Activated CD4-positive, alpha-beta T cell treated with anti-CD3 and anti-CD28 coated beads, Interleukin-2, amount 50 U/mL, for 4 hours (primary cell): Measurements from ENCODE around the gene CERT1.

Source experiments
- DNase-seq, 2 experiments: peaks; one replicate each; pipeline ENCODE4 v3.0.0-alpha.2; 2020

CERT1 gene

GRCh38 chr5:75389430-75389829 lies 122.0 kb downstream of the CERT1 start:
- no peak for DNase-seq

DNA sequence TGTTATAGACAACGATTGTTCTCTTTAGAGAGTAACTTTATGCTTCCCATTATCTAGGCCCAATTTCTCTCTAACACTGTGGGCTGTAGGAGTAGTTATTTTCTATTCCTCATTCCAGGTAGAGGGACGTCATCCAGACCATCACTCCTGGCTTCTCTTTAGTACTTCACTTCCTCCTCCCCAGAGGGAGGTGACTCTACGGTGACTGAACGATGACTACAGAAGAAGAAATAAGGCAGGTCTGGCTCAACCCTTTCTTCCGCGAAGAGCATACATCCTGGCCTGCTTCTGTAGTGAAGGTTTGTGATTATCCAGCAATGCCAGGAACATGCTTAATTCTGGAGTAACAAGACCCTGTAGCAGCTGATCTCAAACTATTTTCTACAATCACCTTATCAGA lies 123.6 kb downstream of the CERT1 start:
- DNase-seq = no peak

DNA sequence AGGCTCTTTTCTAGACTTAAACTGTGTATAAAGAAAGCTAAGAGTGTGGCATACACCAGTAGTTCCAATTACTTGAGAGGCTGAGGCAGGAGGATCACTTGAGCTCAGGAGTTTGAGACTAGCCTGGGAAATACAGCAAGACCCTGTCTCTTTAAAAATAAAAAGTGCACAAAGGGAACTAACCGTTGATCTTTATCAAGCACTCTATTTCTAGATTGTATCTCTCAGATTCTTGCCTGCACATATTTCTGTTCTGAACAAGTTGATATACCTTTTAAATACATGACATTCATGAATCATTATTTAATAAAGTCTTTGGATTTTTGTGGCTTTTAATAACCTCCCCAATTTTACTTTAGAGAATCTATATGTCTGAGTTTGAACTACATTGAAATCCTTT lies 127.2 kb downstream of the CERT1 start:
- DNase-seq = no peak

GRCh38 chr5:75381456-75381855 lies 130.0 kb downstream of the CERT1 start:
- DNase-seq = no peak

DNA sequence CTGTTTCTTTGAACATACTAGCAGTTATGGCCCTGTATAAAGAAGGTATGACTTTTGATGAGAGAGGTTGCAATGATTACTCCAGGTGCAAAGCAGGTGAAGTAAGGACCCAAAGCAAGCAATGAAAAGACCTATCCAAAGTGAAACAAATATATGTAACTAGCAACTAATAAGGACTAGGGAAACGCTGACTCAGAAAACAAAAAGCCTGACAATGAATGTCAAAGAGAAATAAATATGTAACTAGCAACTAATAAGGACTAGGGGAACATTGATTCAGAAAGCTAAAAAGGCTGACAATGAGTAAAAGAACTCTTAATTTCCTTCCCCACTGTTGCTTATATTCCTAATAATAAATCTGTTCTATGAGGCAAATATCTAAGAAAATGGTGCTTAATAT lies 131.3 kb downstream of the CERT1 start:
- DNase-seq = no peak

- DNase-seq = no peak
Observed at GRCh38 chr5:75375414-75375813, 136.0 kb downstream of the CERT1 start.

DNA sequence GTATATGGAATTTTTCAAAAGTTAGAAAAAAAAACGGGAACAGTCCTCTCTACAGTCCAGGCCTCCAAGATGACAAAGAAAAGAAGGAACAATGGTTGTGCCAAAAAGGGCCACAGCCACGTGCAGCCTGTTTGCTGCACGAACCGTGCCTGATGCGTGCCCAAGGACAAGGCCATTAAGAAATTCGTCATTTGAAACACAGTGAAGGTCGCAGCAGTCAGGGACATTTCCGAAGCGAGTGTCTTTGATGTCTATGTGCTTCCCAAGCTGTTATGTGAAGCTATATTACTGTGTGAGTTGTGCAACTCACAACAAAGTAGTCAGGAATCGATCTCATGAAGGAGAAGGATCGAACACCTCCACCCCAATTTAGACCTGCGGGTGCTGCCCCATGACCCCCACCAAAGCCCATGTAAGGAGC lies 137.0 kb downstream of the CERT1 start:
- no peak for DNase-seq

DNA sequence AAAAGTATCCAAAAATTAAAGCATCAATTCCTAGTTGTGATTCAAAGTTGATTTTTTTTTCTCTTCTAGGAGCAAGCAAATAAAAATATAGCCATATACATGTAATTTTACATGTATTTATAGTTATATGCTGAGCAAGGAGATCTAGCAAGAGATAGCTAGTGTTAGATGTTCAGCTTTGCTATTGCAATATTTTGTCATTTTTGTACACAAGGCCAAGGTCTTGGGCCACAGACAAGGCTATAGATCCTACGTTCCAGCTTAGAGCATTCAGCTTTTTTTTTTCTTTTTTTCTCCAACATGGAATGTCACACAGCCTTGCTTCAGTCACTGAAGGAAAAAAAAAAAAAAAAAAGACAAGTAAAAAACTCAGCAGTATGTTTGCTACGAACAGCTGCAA lies 137.6 kb downstream of the CERT1 start:
- DNase-seq = no peak

GRCh38 chr5:75368391-75368790 lies 143.0 kb downstream of the CERT1 start:
- no peak for DNase-seq

- DNase-seq = no peak
Observed at GRCh38 chr5:75367401-75367800, 144.0 kb downstream of the CERT1 start.

- DNase-seq = no peak
Observed at GRCh38 chr5:75366787-75367186, 144.6 kb downstream of the CERT1 start.

- DNase-seq = no peak
Observed at GRCh38 chr5:75365740-75366139, 145.7 kb downstream of the CERT1 start.

GRCh38 chr5:75364571-75365280 lies 146.7 kb downstream of the CERT1 start:
- no peak for DNase-seq

DNA sequence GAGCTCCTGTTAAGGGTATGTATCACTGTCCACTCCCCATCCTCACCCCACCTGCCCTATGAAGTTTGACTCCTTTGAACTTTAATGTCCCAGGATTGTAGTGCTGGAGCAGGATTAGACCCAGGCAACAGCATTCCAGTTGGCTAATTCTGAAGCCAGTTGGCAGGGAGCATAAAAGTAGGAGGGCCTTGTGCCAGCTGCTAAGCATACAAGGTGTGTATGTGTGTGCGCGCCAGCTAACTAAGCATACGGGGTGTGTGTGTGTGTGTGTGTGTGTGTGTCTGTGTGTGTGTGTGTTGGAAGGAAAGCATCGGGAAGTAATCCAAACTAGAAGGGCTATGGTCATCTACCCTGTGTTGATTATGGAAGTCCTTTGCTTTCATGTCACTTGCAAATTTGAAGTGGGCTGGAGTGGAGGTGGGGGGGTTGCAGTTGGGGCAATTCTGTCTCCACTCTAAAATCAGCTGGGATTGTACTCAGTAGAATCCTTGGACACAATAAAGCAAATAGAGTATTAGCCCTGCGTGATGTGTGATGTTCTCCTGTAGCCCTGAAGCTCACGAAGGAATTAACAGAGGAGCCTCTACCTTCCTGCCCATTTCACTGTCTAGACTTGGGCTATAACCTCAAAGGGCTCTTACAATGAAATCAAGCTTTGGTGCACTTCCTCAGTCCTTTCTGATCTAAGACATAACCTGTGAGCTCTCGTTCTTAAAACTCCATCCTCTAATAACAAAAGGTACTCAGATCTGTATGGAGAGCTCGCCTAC lies 147.5 kb downstream of the CERT1 start:
- no peak for DNase-seq

DNA sequence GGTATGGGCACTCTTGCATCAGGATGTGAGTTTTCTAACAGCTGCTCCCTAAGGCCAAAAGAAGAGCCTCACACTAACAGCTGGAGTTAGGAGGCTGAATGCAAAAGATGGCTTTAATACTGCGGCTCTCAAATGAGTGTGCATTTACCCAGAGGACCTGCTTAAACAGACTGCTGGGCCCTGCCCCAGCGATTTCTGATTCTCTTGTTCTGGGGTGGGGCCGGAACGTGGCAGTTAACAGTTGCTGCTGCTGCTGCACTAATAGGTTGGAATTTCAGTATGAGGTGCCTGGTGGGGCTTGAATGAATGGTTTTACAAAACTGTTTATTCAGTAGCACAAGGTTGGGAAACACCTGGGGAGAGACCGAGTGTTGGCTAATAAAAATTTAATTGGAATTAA lies 148.3 kb downstream of the CERT1 start:
- no peak for DNase-seq

- no peak for DNase-seq
Observed at GRCh38 chr5:75362474-75362975, 148.9 kb downstream of the CERT1 start.

- no peak for DNase-seq
Observed at GRCh38 chr5:75361310-75361709, 150.1 kb downstream of the CERT1 start.

- DNase-seq = no peak
Observed at GRCh38 chr5:75358117-75358516, 153.3 kb downstream of the CERT1 start.

- no peak for DNase-seq
Observed at GRCh38 chr5:75356719-75357118, 154.7 kb downstream of the CERT1 start.

DNA sequence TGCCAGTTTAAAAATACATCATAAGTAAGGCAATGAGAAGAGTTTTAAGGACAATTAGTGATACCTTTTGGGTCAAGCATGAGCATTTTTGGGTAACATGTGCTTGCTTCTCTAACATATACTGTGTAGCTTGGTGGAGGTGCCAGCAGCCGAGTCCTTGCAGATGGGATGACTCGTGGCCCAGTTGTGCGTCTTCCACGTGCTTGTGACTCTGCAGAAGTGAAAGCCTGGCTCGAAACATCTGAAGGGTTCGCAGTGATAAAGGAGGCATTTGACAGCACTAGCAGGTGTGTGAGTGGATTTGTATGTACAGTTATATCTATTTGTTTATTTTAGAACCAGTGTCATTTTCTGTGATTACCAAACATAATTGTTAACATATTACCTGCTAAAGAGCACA lies 156.2 kb downstream of the CERT1 start:
- no peak for DNase-seq

DNA sequence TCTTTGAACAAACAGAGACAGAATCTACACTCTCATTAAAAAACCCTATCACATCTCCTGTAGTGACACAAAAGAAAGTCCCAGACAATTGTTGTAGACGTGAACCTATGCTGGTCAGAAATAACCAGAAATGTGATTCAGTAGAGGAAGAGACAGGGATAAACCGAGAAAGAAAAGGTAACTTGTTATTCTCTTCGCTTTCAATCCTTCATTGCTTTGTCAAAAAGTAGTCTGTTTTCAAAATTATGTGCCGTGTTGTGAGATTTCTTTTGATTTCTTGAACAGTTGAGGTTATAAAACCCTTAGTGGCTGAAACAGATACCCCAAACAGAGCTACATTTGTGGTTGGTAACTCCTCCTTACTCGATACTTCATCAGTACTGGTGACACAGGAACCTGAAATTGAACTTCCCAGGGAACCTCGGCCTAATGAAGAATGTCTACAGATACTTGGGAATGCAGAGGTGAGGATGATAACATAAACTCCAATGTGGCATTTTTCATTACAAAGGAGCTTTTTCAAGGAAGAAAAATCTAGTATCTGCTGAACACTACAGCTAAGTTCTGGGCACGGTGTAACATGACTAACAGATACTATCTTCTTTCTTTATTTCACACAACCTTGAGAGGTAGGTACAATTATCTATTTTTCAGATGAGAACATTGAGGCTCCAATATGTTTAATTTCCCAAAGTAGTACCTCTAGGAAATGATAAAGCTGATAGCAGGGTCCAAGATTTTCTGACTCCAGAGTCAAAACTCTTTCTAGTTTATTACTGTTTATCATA lies 160.1 kb downstream of the CERT1 start:
- no peak for DNase-seq

DNA sequence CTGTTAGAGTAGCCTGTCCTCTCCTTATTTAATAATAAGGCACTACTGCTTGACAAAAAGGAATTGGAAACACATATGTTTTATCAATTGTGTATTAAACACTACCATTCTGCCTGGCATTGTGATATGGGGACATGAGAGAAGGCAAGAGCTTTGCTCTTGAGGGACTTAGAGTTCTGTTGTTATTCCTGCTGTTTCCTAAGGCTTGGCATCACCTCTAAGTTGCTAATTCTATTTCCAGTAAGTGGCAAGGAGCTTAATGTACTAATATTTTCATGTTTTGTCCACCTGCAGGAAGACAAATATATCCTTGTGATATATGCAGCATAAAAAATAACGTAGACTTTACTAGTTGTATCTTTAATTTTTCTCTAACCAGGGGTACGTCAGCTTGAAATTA lies 161.8 kb downstream of the CERT1 start:
- DNase-seq = no peak

DNA sequence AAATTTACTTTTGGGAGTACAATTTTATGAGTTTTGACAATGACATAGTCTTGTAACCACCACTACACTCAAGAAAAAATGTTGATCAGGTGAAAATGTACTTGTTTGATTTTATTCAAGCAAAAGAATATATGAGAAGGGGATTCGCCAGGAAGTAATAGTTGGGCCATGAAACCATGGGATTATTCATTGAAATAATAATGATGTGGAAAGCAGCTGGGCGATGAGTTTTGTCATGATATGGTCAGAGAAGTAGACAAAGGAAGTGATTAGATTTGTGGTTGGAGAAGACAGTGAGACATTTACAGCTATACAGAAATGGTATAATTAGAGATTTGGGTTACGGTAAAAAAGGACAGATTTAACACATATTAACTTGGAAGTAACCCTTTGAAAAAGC lies 163.2 kb downstream of the CERT1 start:
- DNase-seq = no peak

DNA sequence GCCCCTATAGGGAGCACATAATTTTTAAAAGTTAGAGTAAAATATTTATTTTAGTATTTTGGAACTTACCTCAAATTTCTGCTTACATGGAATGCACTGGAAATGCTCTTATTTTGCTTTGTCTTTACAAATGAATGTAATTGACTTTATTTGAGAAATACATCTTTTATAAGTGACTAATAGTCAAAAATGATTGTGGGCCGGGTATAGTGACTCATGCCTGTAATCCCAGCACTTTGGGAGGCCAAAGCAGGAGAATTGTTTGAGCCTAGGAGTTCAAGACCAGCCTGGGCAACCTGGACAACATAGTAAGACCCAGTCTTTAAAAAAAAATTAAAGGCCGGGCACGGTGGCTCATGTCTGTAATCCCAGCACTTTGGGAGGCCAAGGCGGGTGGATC lies 168.6 kb downstream of the CERT1 start:
- no peak for DNase-seq
